ENCODE measurements around the gene NCSTN. TPM values are rescaled to one million over a fixed set of nuclear protein-coding genes. Genes with fewer than 3 reads are reported as not detected.

Gene NCSTN
- total RNA-seq, 6 donors from 2014 or later, result 55.9 to 116 (median 70.8) TPM

GRCh38 chr1:160402001-160402795 lies 59.0 kb downstream of the NCSTN start:
- no peaks in the 10 kb centered on the region for H3K9me3 ChIP-seq
- H3K36me3 ChIP-seq, result no peaks in the 10 kb centered on the region
- ATAC-seq (ENCODE audit: low FRiP score in 2 of 2) (no peak), DNase-seq (no peak)
- H3K4me3 ChIP-seq, result peak overlapping the region in 2 of 4 donors; percentile 52 to 79
- peaks cover 15 to 41% (median 28%) of the 10 kb centered on the region in 4 donors for H3K4me1 ChIP-seq
- 58 to 62% methylated on average over 9 of the region's 9 CpGs for WGBS, 2 donors
- TF ChIP-seq POLR2A (IDR thresholded peaks at IDR 0.05) (no peak), POLR2AphosphoS5 (IDR thresholded peaks at IDR 0.05) (no peak), EP300 (IDR thresholded peaks at IDR 0.05) (no peak)
- TF ChIP-seq, protein P1, sequence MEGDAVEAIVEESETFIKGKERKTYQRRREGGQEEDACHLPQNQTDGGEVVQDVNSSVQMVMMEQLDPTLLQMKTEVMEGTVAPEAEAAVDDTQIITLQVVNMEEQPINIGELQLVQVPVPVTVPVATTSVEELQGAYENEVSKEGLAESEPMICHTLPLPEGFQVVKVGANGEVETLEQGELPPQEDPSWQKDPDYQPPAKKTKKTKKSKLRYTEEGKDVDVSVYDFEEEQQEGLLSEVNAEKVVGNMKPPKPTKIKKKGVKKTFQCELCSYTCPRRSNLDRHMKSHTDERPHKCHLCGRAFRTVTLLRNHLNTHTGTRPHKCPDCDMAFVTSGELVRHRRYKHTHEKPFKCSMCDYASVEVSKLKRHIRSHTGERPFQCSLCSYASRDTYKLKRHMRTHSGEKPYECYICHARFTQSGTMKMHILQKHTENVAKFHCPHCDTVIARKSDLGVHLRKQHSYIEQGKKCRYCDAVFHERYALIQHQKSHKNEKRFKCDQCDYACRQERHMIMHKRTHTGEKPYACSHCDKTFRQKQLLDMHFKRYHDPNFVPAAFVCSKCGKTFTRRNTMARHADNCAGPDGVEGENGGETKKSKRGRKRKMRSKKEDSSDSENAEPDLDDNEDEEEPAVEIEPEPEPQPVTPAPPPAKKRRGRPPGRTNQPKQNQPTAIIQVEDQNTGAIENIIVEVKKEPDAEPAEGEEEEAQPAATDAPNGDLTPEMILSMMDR (IDR thresholded peaks at IDR 0.05), result no peak
- peaks cover 0 to 13% (median 6%) of the 10 kb centered on the region in 4 donors for H3K27me3 ChIP-seq
- H3K27ac ChIP-seq, result peak overlapping the region in 2 of 4 donors; percentile 68 to 81

- Histone ChIP-seq H3K4me3 (no peak overlapping the region), H3K27me3 (peaks cover 0 to 13% (median 6%) of the 10 kb centered on the region in 4 donors), H3K9me3 (no peaks in the 10 kb centered on the region), H3K36me3 (no peaks in the 10 kb centered on the region), H3K4me1 (peaks cover 15 to 41% (median 28%) of the 10 kb centered on the region in 4 donors), H3K27ac (peak overlapping the region in 2 of 4 donors; percentile 68 to 81)
- TF ChIP-seq POLR2AphosphoS5 (IDR thresholded peaks at IDR 0.05) (no peak), EP300 (IDR thresholded peaks at IDR 0.05) (no peak), POLR2A (IDR thresholded peaks at IDR 0.05) (no peak)
- TF ChIP-seq, protein P1 (IDR thresholded peaks at IDR 0.05), result no peak
- DNase-seq, result no peak
- WGBS, 2 donors, result 34 to 43% methylated on average over 3 of the region's 3 CpGs
- ATAC-seq (ENCODE audit: low FRiP score in 2 of 2), result no peak
These were observed 60.1 kb downstream of the NCSTN start for GRCh38 chr1:160403244-160403643.

DNA sequence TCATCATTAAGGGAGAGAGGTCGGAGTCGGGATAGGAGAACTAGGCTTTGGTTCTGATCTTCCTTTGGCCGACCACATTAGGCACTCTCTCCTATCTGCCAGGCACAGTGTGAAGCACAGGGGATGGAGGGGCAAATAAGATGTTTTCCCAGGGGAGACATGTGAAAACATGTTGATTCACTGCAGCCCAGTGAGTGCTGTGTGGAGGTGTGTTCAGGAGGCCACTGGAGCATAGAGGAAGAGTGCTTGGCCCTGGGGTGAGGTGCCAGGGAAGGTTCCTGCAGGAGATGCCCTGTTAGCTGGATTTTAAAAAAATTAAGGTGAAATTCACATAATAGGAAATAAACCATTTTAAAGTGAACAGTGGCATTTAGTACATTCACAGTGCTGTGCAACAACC lies 60.9 kb downstream of the NCSTN start:
- Histone ChIP-seq H3K4me1 (peaks cover 15 to 41% (median 28%) of the 10 kb centered on the region in 4 donors), H3K9me3 (no peaks in the 10 kb centered on the region), H3K27ac (peak overlapping the region in 2 of 4 donors; percentile 68 to 81), H3K36me3 (no peaks in the 10 kb centered on the region), H3K4me3 (no peak overlapping the region), H3K27me3 (peaks cover 0 to 13% (median 6%) of the 10 kb centered on the region in 4 donors)
- TF ChIP-seq EP300 (IDR thresholded peaks at IDR 0.05) (no peak), POLR2AphosphoS5 (IDR thresholded peaks at IDR 0.05) (no peak), POLR2A (IDR thresholded peaks at IDR 0.05) (no peak)
- TF ChIP-seq, protein P1 (IDR thresholded peaks at IDR 0.05), result no peak
- DNase-seq (no peak), ATAC-seq (ENCODE audit: low FRiP score in 2 of 2) (no peak)
- 78 to 92% methylated on average over 3 of the region's 3 CpGs for WGBS, 2 donors

DNA sequence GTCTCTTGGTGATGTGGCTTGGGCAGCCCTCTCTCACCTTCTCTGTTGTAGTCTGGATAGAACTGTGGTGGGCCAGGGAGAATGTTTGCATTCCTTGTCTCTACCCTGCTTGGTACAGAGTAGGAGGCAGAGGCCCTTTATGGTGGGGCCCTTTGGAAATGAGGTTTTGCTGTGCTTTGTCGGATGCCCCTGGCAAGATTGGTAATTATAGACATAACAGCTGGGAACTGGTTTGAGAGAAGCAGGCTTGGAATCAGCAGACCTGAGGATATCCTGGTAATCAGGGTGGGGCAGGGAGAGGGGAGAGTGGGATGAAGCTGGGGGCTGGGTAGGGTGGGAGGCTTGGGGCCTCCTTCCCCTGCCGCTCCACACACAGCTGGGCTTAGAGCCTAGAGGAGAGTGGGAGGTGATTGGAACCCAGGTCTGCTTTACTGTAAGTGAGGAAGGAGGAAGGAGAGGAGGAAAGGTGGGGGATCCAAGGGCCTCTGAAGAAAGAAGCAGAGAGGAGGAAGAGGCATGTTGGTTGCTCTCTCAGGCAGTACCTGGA lies 62.2 kb downstream of the NCSTN start:
- Histone ChIP-seq H3K36me3 (no peaks in the 10 kb centered on the region), H3K4me3 (no peak overlapping the region), H3K9me3 (no peaks in the 10 kb centered on the region), H3K4me1 (peaks cover 12 to 35% (median 24%) of the 10 kb centered on the region in 4 donors), H3K27ac (no peak overlapping the region), H3K27me3 (peaks cover 0 to 8% (median 3%) of the 10 kb centered on the region in 4 donors)
- WGBS, 2 donors, result 65 to 82% methylated on average over 2 of the region's 2 CpGs
- DNase-seq (no peak), ATAC-seq (ENCODE audit: low FRiP score in 2 of 2) (no peak)
- TF ChIP-seq, protein P1 (IDR thresholded peaks at IDR 0.05), result no peak
- TF ChIP-seq EP300 (IDR thresholded peaks at IDR 0.05) (no peak), POLR2AphosphoS5 (IDR thresholded peaks at IDR 0.05) (no peak), POLR2A (IDR thresholded peaks at IDR 0.05) (no peak)

Data from upper lobe of left lung (tissue), 6 donors.